ENCODE measurements around the gene PACRG. TPM values are rescaled to one million over a fixed set of nuclear protein-coding genes. Genes with fewer than 3 reads are reported as not detected.

PACRG gene
- total RNA-seq, 1 experiment from 2014 or later = 0.26 TPM

- Mint-ChIP-seq H3K9me3 (peaks cover 11 to 14% of the 10 kb centered on the region in 2 experiments; a peak in 4 of 5 replicates), H3K4me1 (no peaks in the 10 kb centered on the region), H3K27ac (no peak overlapping the region), H3K4me3 (no peak overlapping the region), H3K36me3 (ENCODE audit: insufficient read depth in 1 of 3, low read depth in 3 of 3) (peaks cover 0 to 7% (median 4%) of the 10 kb centered on the region in 3 experiments; a peak in 3 of 7 replicates), H3K27me3 (ENCODE audit: low read depth) (no peaks in the 10 kb centered on the region)
- TF ChIP-seq CTCF (conservative IDR thresholded peaks at IDR 0.05) = peak; percentile 39; the same call in 2 of the 3 replicates
- H4K20me1 ChIP-seq (ENCODE audit: control insufficient read depth, insufficient read depth, insufficient read length) = no peaks in the 10 kb centered on the region
- no peak overlapping the region for H4K8ac ChIP-seq (replicated peaks; ENCODE audit: insufficient read length, low read depth, low read length)
- H2BK20ac ChIP-seq (ENCODE audit: low read depth, low read length, poor library complexity, severe bottlenecking) = no peak overlapping the region
- no peak overlapping the region for H2BK12ac ChIP-seq (ENCODE audit: insufficient read length, low read depth, low read length)
- H3K4ac ChIP-seq (ENCODE audit: low read depth, low read length) = no peak overlapping the region
- H2BK120ac ChIP-seq (ENCODE audit: low read depth, low read length, poor library complexity, severe bottlenecking) = no peak overlapping the region
- DNase-seq = no peak
- H3K4me1 ChIP-seq (ENCODE audit: insufficient read depth, low read length) = no peaks in the 10 kb centered on the region
- no peak overlapping the region for H4K91ac ChIP-seq (ENCODE audit: insufficient read length, low read depth, low read length)
- no peak overlapping the region for H2AFZ ChIP-seq (ENCODE audit: low read length)
- H3K23me2 ChIP-seq (ENCODE audit: insufficient read length, low read depth, low read length, poor library complexity, severe bottlenecking) = no peaks in the 10 kb centered on the region
- WGBS (ENCODE audit: extremely low coverage, insufficient read length, low lambda C conversion rate) = no CpG with 5 or more reads among the region's 8 CpGs
- H4K5ac ChIP-seq (ENCODE audit: insufficient read length, low read depth, low read length) = no peak overlapping the region
- no peaks in the 10 kb centered on the region for H3K9me3 ChIP-seq (ENCODE audit: control insufficient read depth, low read depth, low read length)
- H3K79me2 ChIP-seq (ENCODE audit: insufficient read depth, low read length) = no peaks in the 10 kb centered on the region
- H3K14ac ChIP-seq (ENCODE audit: insufficient read depth, low read length) = no peak overlapping the region
- no peak overlapping the region for H3T11ph ChIP-seq (ENCODE audit: low read length)
- H3K9ac ChIP-seq (ENCODE audit: extremely low read depth, insufficient read length, low read length) = no peak overlapping the region
- H3K79me1 ChIP-seq (ENCODE audit: insufficient read depth, low read depth, low read length, poor library complexity, severe bottlenecking) = no peaks in the 10 kb centered on the region
- H2BK15ac ChIP-seq (ENCODE audit: low read depth, low read length) = no peak overlapping the region
- H3K27ac ChIP-seq (ENCODE audit: insufficient read length, low read depth, low read length) = no peak overlapping the region
- no peak overlapping the region for H3K56ac ChIP-seq (ENCODE audit: insufficient read length, low read depth, low read length)
- no peak overlapping the region for H2BK5ac ChIP-seq (ENCODE audit: insufficient read length, low read length)
- no peak overlapping the region for H3K4me2 ChIP-seq (ENCODE audit: insufficient read depth, insufficient read length, low read length)
- H3K27me3 ChIP-seq (ENCODE audit: insufficient read depth, low read length) = no peaks in the 10 kb centered on the region
- H3K18ac ChIP-seq (ENCODE audit: insufficient read length, low read depth, low read length) = no peak overlapping the region
- no peak overlapping the region for H2AK5ac ChIP-seq (ENCODE audit: insufficient read length, low read length)
- no peak overlapping the region for H3K23ac ChIP-seq (ENCODE audit: insufficient read length, low read depth, low read length)
Measured at GRCh38 chr6:162778603-162779002, 50.8 kb downstream of the PACRG start.
